ENCODE measurements around the gene STX2.
A peak's percentile ranks its signal among the peaks of the same experiment; 100 is the strongest.

Gene STX2

GRCh38 chr12:130831246-130831645, 7.8 kb downstream of the STX2 start:
- ATAC-seq (ENCODE audit: low read depth) (no peak), DNase-seq (ENCODE audit: low spot score in 2 of 2) (no peak)
- no peak overlapping the region for H3K27ac Mint-ChIP-seq
- no peaks in the 10 kb centered on the region for H3K27me3 Mint-ChIP-seq
- no peaks in the 10 kb centered on the region for H3K9me3 Mint-ChIP-seq
- peaks cover 1% of the 10 kb centered on the region for H3K36me3 Mint-ChIP-seq
- no peak overlapping the region for H3K4me3 Mint-ChIP-seq
- peaks cover 8% of the 10 kb centered on the region for H3K4me1 Mint-ChIP-seq

- Mint-ChIP-seq H3K4me1 (peaks cover 8% of the 10 kb centered on the region), H3K9me3 (no peaks in the 10 kb centered on the region)
Measured at GRCh38 chr12:130830246-130830551, 8.9 kb downstream of the STX2 start.

GRCh38 chr12:130829391-130830245, 9.4 kb downstream of the STX2 start:
- Mint-ChIP-seq H3K27ac (no peak overlapping the region), H3K4me3 (no peak overlapping the region), H3K4me1 (peaks cover 8% of the 10 kb centered on the region), H3K27me3 (no peaks in the 10 kb centered on the region), H3K9me3 (no peaks in the 10 kb centered on the region), H3K36me3 (peaks cover 1% of the 10 kb centered on the region)
- DNase-seq (ENCODE audit: low spot score in 2 of 2) (no peak), ATAC-seq (ENCODE audit: low read depth) (no peak)

More at GRCh38 chr12:130830246-130830551, 8.9 kb downstream of the STX2 start:
- Mint-ChIP-seq H3K27me3 (no peaks in the 10 kb centered on the region), H3K4me3 (no peak overlapping the region), H3K36me3 (peaks cover 1% of the 10 kb centered on the region), H3K27ac (no peak overlapping the region)
- ATAC-seq (ENCODE audit: low read depth) (no peak), DNase-seq (ENCODE audit: low spot score in 2 of 2) (no peak)

GRCh38 chr12:130828895-130829294, 10.2 kb downstream of the STX2 start:
- Mint-ChIP-seq H3K4me3 (no peak overlapping the region), H3K9me3 (no peaks in the 10 kb centered on the region), H3K27ac (no peak overlapping the region)

GRCh38 chr12:130827432-130827831, 11.6 kb downstream of the STX2 start:
- Mint-ChIP-seq H3K27ac (no peak overlapping the region), H3K27me3 (no peaks in the 10 kb centered on the region), H3K4me3 (no peak overlapping the region), H3K36me3 (peaks cover 4% of the 10 kb centered on the region), H3K9me3 (no peaks in the 10 kb centered on the region), H3K4me1 (peaks cover 8% of the 10 kb centered on the region)
- ATAC-seq (ENCODE audit: low read depth): no peak
- DNase-seq (ENCODE audit: low spot score in 2 of 2): no peak

More at GRCh38 chr12:130828895-130829294, 10.2 kb downstream of the STX2 start:
- DNase-seq (ENCODE audit: low spot score in 2 of 2): no peak
- no peak for ATAC-seq (ENCODE audit: low read depth)
- Mint-ChIP-seq H3K27me3 (no peaks in the 10 kb centered on the region), H3K36me3 (peaks cover 1% of the 10 kb centered on the region), H3K4me1 (peaks cover 8% of the 10 kb centered on the region)

GRCh38 chr12:130826151-130826801, 12.8 kb downstream of the STX2 start:
- H3K9me3 Mint-ChIP-seq: no peaks in the 10 kb centered on the region
- H3K4me3 Mint-ChIP-seq: no peak overlapping the region
- no peaks in the 10 kb centered on the region for H3K27me3 Mint-ChIP-seq
- H3K36me3 Mint-ChIP-seq: peaks cover 4% of the 10 kb centered on the region
- peaks cover 8% of the 10 kb centered on the region for H3K4me1 Mint-ChIP-seq
- ATAC-seq (ENCODE audit: low read depth): peak; percentile 88
- no peak overlapping the region for H3K27ac Mint-ChIP-seq
- DNase-seq (ENCODE audit: low spot score in 2 of 2): peak; percentile 44 to 57

GRCh38 chr12:130825771-130826150, 13.3 kb downstream of the STX2 start:
- no peak overlapping the region for H3K27ac Mint-ChIP-seq

GRCh38 chr12:130819681-130820080, 19.4 kb downstream of the STX2 start:
- Mint-ChIP-seq H3K4me1 (peaks cover 4% of the 10 kb centered on the region), H3K27me3 (no peaks in the 10 kb centered on the region), H3K4me3 (peak overlapping the region; percentile 2), H3K27ac (no peak overlapping the region), H3K36me3 (peaks cover 5% of the 10 kb centered on the region), H3K9me3 (no peaks in the 10 kb centered on the region)
- DNase-seq (ENCODE audit: low spot score in 2 of 2) (no peak), ATAC-seq (ENCODE audit: low read depth) (no peak)

More at GRCh38 chr12:130825771-130826150, 13.3 kb downstream of the STX2 start:
- H3K4me3 Mint-ChIP-seq: no peak overlapping the region
- no peaks in the 10 kb centered on the region for H3K9me3 Mint-ChIP-seq
- H3K27me3 Mint-ChIP-seq: no peaks in the 10 kb centered on the region
- DNase-seq (ENCODE audit: low spot score in 2 of 2): no peak
- H3K4me1 Mint-ChIP-seq: peaks cover 8% of the 10 kb centered on the region
- no peak for ATAC-seq (ENCODE audit: low read depth)
- H3K36me3 Mint-ChIP-seq: peaks cover 6% of the 10 kb centered on the region

GRCh38 chr12:130818635-130819576, 20.1 kb downstream of the STX2 start:
- H3K4me3 Mint-ChIP-seq: peak overlapping the region; percentile 94
- H3K4me1 Mint-ChIP-seq: peaks cover 8% of the 10 kb centered on the region
- H3K27ac Mint-ChIP-seq: peak overlapping the region; percentile 53
- ATAC-seq (ENCODE audit: low read depth) (peak; percentile 90), DNase-seq (ENCODE audit: low spot score in 2 of 2) (peak; percentile 81 to 89)
- H3K9me3 Mint-ChIP-seq: no peaks in the 10 kb centered on the region
- peaks cover 5% of the 10 kb centered on the region for H3K36me3 Mint-ChIP-seq
- H3K27me3 Mint-ChIP-seq: no peaks in the 10 kb centered on the region

GRCh38 chr12:130818272-130818634, 20.8 kb downstream of the STX2 start:
- Mint-ChIP-seq H3K27ac (peak overlapping the region; percentile 53), H3K4me1 (peaks cover 9% of the 10 kb centered on the region), H3K9me3 (no peaks in the 10 kb centered on the region), H3K4me3 (peak overlapping the region; percentile 94), H3K27me3 (no peaks in the 10 kb centered on the region), H3K36me3 (peaks cover 3% of the 10 kb centered on the region)
- ATAC-seq (ENCODE audit: low read depth) (no peak), DNase-seq (ENCODE audit: low spot score in 2 of 2) (no peak)

- Mint-ChIP-seq H3K27ac (peak overlapping the region; percentile 42), H3K27me3 (no peaks in the 10 kb centered on the region), H3K4me1 (peaks cover 9% of the 10 kb centered on the region), H3K4me3 (peak overlapping the region; percentile 64), H3K36me3 (peaks cover 2% of the 10 kb centered on the region), H3K9me3 (no peaks in the 10 kb centered on the region)
- no peak for DNase-seq (ENCODE audit: low spot score in 2 of 2)
- no peak for ATAC-seq (ENCODE audit: low read depth)
Measured at GRCh38 chr12:130817804-130818203, 21.2 kb downstream of the STX2 start.

- ATAC-seq (ENCODE audit: low read depth) (no peak), DNase-seq (ENCODE audit: low spot score in 2 of 2) (no peak)
- Mint-ChIP-seq H3K36me3 (peaks cover under 1% of the 10 kb centered on the region), H3K9me3 (no peaks in the 10 kb centered on the region), H3K27ac (no peak overlapping the region), H3K4me1 (peaks cover 9% of the 10 kb centered on the region), H3K27me3 (no peaks in the 10 kb centered on the region), H3K4me3 (no peak overlapping the region)
Measured at GRCh38 chr12:130816097-130816496, 23.0 kb downstream of the STX2 start.

GRCh38 chr12:130815028-130815741, 23.9 kb downstream of the STX2 start:
- no peak for DNase-seq (ENCODE audit: low spot score in 2 of 2)
- Mint-ChIP-seq H3K4me1 (peaks cover 9% of the 10 kb centered on the region), H3K36me3 (no peaks in the 10 kb centered on the region), H3K27ac (peak overlapping the region; percentile 47), H3K27me3 (no peaks in the 10 kb centered on the region), H3K9me3 (no peaks in the 10 kb centered on the region), H3K4me3 (no peak overlapping the region)
- peak; percentile 30 for ATAC-seq (ENCODE audit: low read depth)
